H1 (cell line): ENCODE data around the gene FMOD. TPM values are rescaled to one million over a fixed set of nuclear protein-coding genes. Genes with fewer than 3 reads are reported as not detected.

Source experiments
- CTCF ChIA-PET: fragments of 300-600 bp; sonication (Branson Sonifier 250); formaldehyde crosslinking; loops from one replicate; lab custom pipeline; 2021; ENCODE audit not compliant: partially characterized antibody; lab: Charles Lee
- POLR2A ChIA-PET: fragments of 300-600 bp; sonication (Branson Sonifier 250); formaldehyde crosslinking; loops from one replicate; lab custom pipeline; 2021; ENCODE audit warnings: inconsistent platforms; ENCODE audit not compliant: partially characterized antibody; lab: Charles Lee
- DNase-seq, 2 experiments: peaks; one replicate each; pipeline versions ENCODE4 v3.0.0 to v3.0.0-alpha.2; 2010 to 2022; ENCODE audit warnings: low spot score in 2 of 2, low read depth in 1 of 2, mixed read lengths in 1 of 2
- FAIRE-seq: peaks from 2 replicates; lab custom pipeline; 2011; peaks lifted over from hg19 to GRCh38; lab: Jason Lieb, UNC
- H2AFZ ChIP-seq: 2 replicates; pipeline ENCODE4 v1.8.1; 2012; ENCODE audit warnings: low read length, inconsistent platforms
- H2AK5ac ChIP-seq: 2 replicates; pipeline ENCODE4 v1.6.1; 2013; ENCODE audit warnings: low read depth, low read length
- H2BK120ac ChIP-seq: replicated peaks from 2 replicates; pipeline ENCODE3; 2013; ENCODE audit warnings: low read depth, low read length, inconsistent platforms
- H2BK12ac ChIP-seq: 2 replicates; pipeline ENCODE4 v1.6.1; 2013; ENCODE audit warnings: low read depth, low read length
- H2BK15ac ChIP-seq: 2 replicates; pipeline ENCODE4 v1.6.1; 2013; ENCODE audit warnings: low read length
- H2BK20ac ChIP-seq: 2 replicates; pipeline ENCODE4 v1.6.1; 2013; ENCODE audit warnings: low read length
- H2BK5ac ChIP-seq: 2 replicates; pipeline ENCODE4 v1.6.1; 2013; ENCODE audit warnings: low read depth, low read length
- H3K14ac ChIP-seq: 2 replicates; pipeline ENCODE4 v1.6.1; 2013; ENCODE audit warnings: inconsistent platforms; ENCODE audit not compliant: insufficient read length
- H3K18ac ChIP-seq: 2 replicates; pipeline ENCODE4 v1.6.1; 2013; ENCODE audit warnings: low read length; ENCODE audit errors: extremely low read depth
- H3K23ac ChIP-seq: 2 replicates; pipeline ENCODE4 v1.6.1; 2013; ENCODE audit warnings: inconsistent platforms; ENCODE audit not compliant: insufficient read length
- H3K23me2 ChIP-seq: 2 replicates; pipeline ENCODE4 v1.6.1; 2013; ENCODE audit warnings: low read depth, low read length
- H3K27ac ChIP-seq: 2 replicates; pipeline ENCODE4 v1.6.1; 2011; ENCODE audit warnings: low read depth, low read length, inconsistent platforms
- H3K27me3 ChIP-seq, 4 experiments: replicated peaks in 1 of 4; 1 replicate in 1 of 4; 2 replicates in 3 of 4; pipeline versions ENCODE4 v1.6.1 to v1.8.1; 2011 to 2013; ENCODE audit warnings: low read length in 3 of 4, mild to moderate bottlenecking in 3 of 4, inconsistent platforms in 2 of 4, mixed read lengths in 2 of 4, moderate library complexity in 1 of 4; ENCODE audit not compliant: control insufficient read depth in 3 of 4, insufficient read depth in 3 of 4; ENCODE audit errors: extremely low read depth in 1 of 4
- H3K36me3 ChIP-seq, 4 experiments: 2 replicates each; pipeline versions ENCODE4 v1.6.1 to v1.8.1; 2011 to 2013; ENCODE audit warnings: mild to moderate bottlenecking in 4 of 4, low read length in 3 of 4, moderate library complexity in 2 of 4, control low read depth in 1 of 4, inconsistent platforms in 1 of 4; ENCODE audit not compliant: insufficient read depth in 4 of 4, control insufficient read depth in 2 of 4
- H3K4ac ChIP-seq: replicated peaks from 2 replicates; pipeline ENCODE3; 2013; ENCODE audit warnings: low read length, low read depth, mixed read lengths, inconsistent platforms; ENCODE audit not compliant: insufficient read length
- H3K4me1 ChIP-seq, 4 experiments: replicated peaks in 1 of 4; 1 replicate in 1 of 4; 2 replicates in 3 of 4; pipeline versions ENCODE4 v1.6.1 to v1.8.1; 2011 to 2013; ENCODE audit warnings: low read length in 3 of 4, inconsistent platforms in 2 of 4, mixed read lengths in 1 of 4; ENCODE audit not compliant: insufficient read depth in 4 of 4, control insufficient read depth in 3 of 4
- H3K4me2 ChIP-seq, 2 experiments: 2 replicates each; pipeline versions ENCODE4 v1.6.1 to v1.8.1; 2011 to 2013; ENCODE audit warnings: low read depth in 2 of 2, low read length in 2 of 2, control low read depth in 1 of 2, inconsistent platforms in 1 of 2, mild to moderate bottlenecking in 1 of 2; ENCODE audit not compliant: insufficient read depth in 1 of 2
- H3K4me3 ChIP-seq, 4 experiments: fragments of 200-600, 300-600 bp in 1 of 4; sonication (generic), shearing (Covaris generic), sonication (Bioruptor Twin) in 1 of 4; 2 replicates each; pipeline versions ENCODE4 v1.5.1 to v1.8.1; 2011 to 2016; ENCODE audit warnings: low read length in 4 of 4, low read depth in 3 of 4, control low read depth in 2 of 4, inconsistent platforms in 2 of 4, mild to moderate bottlenecking in 2 of 4, mixed read lengths in 1 of 4, moderate library complexity in 1 of 4; ENCODE audit not compliant: insufficient read depth in 2 of 4; ENCODE audit errors: extremely low read depth in 1 of 4
- H3K56ac ChIP-seq: replicated peaks from 2 replicates; pipeline ENCODE3; 2013; ENCODE audit warnings: low read depth, mild to moderate bottlenecking, mixed read lengths, low read length, inconsistent platforms; ENCODE audit not compliant: insufficient read length
- H3K79me1 ChIP-seq: 2 replicates; pipeline ENCODE4 v1.6.1; 2013; ENCODE audit warnings: low read depth, low read length, control low read depth
- H3K79me2 ChIP-seq, 2 experiments: 2 replicates each; pipeline versions ENCODE4 v1.6.1 to v1.8.1; 2012 to 2013; ENCODE audit warnings: low read length in 2 of 2, mild to moderate bottlenecking in 2 of 2, inconsistent platforms in 1 of 2; ENCODE audit not compliant: insufficient read depth in 2 of 2, control insufficient read depth in 1 of 2
- H3K9ac ChIP-seq, 4 experiments: replicated peaks in 1 of 4; 1 replicate in 1 of 4; 2 replicates in 3 of 4; pipeline versions ENCODE4 v1.6.1 to v1.8.1; 2011 to 2013; ENCODE audit warnings: low read depth in 3 of 4, low read length in 3 of 4, control low read depth in 2 of 4, mild to moderate bottlenecking in 2 of 4, moderate library complexity in 2 of 4, inconsistent platforms in 1 of 4; ENCODE audit errors: extremely low read depth in 1 of 4
- H3K9me3 ChIP-seq, 2 experiments: 2 replicates each; pipeline versions ENCODE4 v1.6.1 to v1.8.1; 2012 to 2013; ENCODE audit warnings: mild to moderate bottlenecking in 2 of 2, moderate library complexity in 2 of 2, control low read depth in 1 of 2, inconsistent platforms in 1 of 2, low read depth in 1 of 2, low read length in 1 of 2, mixed read lengths in 1 of 2; ENCODE audit not compliant: insufficient read depth in 2 of 2
- H4K20me1 ChIP-seq, 2 experiments: replicated peaks in 1 of 2; 2 replicates each; pipeline versions ENCODE3 to v1.8.1; 2011 to 2013; ENCODE audit warnings: inconsistent platforms in 2 of 2, low read length in 2 of 2, mild to moderate bottlenecking in 1 of 2; ENCODE audit not compliant: insufficient read depth in 2 of 2, control insufficient read depth in 1 of 2
- H4K5ac ChIP-seq: 2 replicates; pipeline ENCODE4 v1.6.1; 2013; ENCODE audit warnings: low read length, low read depth, mixed read lengths, inconsistent platforms; ENCODE audit not compliant: insufficient read length
- H4K8ac ChIP-seq: 2 replicates; pipeline ENCODE4 v1.8.0; 2013; ENCODE audit warnings: mild to moderate bottlenecking, moderate library complexity, low read length, inconsistent platforms; ENCODE audit not compliant: insufficient read depth; ENCODE audit errors: extremely low read depth
- H4K91ac ChIP-seq: replicated peaks from 2 replicates; pipeline ENCODE3; 2013; ENCODE audit warnings: low read length, mixed read lengths, inconsistent platforms; ENCODE audit not compliant: insufficient read length
- BCL11A ChIP-seq, 2 experiments: IDR thresholded peaks; one replicate each; pipeline ENCODE4 v1.6.1; 2011; ENCODE audit warnings: low read depth in 2 of 2, low read length in 2 of 2, mild to moderate bottlenecking in 2 of 2
- CBX5 ChIP-seq: fragments of 300-800, 300-1000 bp; sonication (generic); IDR thresholded peaks from 2 replicates; pipeline ENCODE4 v1.7.1; 2016; ENCODE audit warnings: antibody characterized with exemption, low read length, low read depth
- EP300 ChIP-seq, 2 experiments: IDR thresholded peaks; 1 replicate in 1 of 2; 2 replicates in 1 of 2; pipeline ENCODE4 v1.6.1; 2011 to 2012; ENCODE audit warnings: low read depth in 2 of 2, low read length in 2 of 2, mild to moderate bottlenecking in 2 of 2, borderline replicate concordance in 1 of 2, inconsistent platforms in 1 of 2, moderate library complexity in 1 of 2
- HDAC2 ChIP-seq, 2 experiments: fragments of 300-600 bp in 1 of 2; sonication (generic) in 1 of 2; IDR thresholded peaks; 2 replicates each; pipeline ENCODE4 v1.6.1; 2011 to 2012; ENCODE audit warnings: low read depth in 2 of 2, low read length in 2 of 2, mild to moderate bottlenecking in 2 of 2, moderate library complexity in 2 of 2, borderline replicate concordance in 1 of 2, inconsistent platforms in 1 of 2
- KDM4A ChIP-seq: IDR thresholded peaks from one replicate; pipeline ENCODE4 v1.7.1; 2012; ENCODE audit warnings: low read depth, mild to moderate bottlenecking, moderate library complexity, low read length, inconsistent platforms; ENCODE audit not compliant: severe bottlenecking
- POU5F1 ChIP-seq: IDR thresholded peaks from 2 replicates; pipeline ENCODE4 v1.6.1; 2011; ENCODE audit warnings: low read depth, mild to moderate bottlenecking, low read length, moderate library complexity
- SP4 ChIP-seq: IDR thresholded peaks from 2 replicates; pipeline ENCODE4 v1.6.1; 2012; ENCODE audit warnings: low read length, inconsistent platforms
- SUZ12 ChIP-seq: fragments of 200-600 bp; sonication (generic); IDR thresholded peaks from 2 replicates; pipeline ENCODE4 v1.6.1; 2012; ENCODE audit warnings: mild to moderate bottlenecking, inconsistent platforms, low read length, moderate library complexity, mixed read lengths
- TEAD4 ChIP-seq: IDR thresholded peaks from 2 replicates; pipeline ENCODE4 v1.6.1; 2012; ENCODE audit warnings: low read depth, low read length, inconsistent platforms, mixed read lengths
- WGBS, 2 experiments: shearing (Covaris generic) in 1 of 2; methylation state at CpG; one replicate each; pipeline versions ENCODE4 v1.1.6 to v1.1.7; 2013 to 2015; ENCODE audit warnings: low lambda C conversion rate in 2 of 2, mixed read lengths in 2 of 2, inconsistent platforms in 1 of 2, low coverage in 1 of 2, missing lambda C conversion rate in 1 of 2; ENCODE audit not compliant: insufficient replicate concordance in 2 of 2, insufficient coverage in 1 of 2, insufficient read length in 1 of 2; ENCODE audit errors: extremely low coverage in 1 of 2, missing lambda C conversion rate in 1 of 2; 5-methylcytosine and 5-hydroxymethylcytosine counted together
- polyA plus RNA-seq, 7 experiments: library from polyadenylated mRNA; depleted of rRNA in 3 of 7; stranded (reverse) in 5 of 7; unstranded in 2 of 7; fragments of >200 nt in 5 of 7; fragments of 200-250 nt in 2 of 7; gene quantifications; 1 replicate in 5 of 7; 2 replicates in 1 of 7; 4 replicates in 1 of 7; pipeline versions ENCODE4 v1.2.1 to v1.2.3, GENCODE V29; 2011 to 2013; ENCODE audit warnings: missing spikeins in 2 of 7, mixed read lengths in 2 of 7
- total RNA-seq: library from RNA; stranded (reverse); fragmentation: NEBNext Ultra II Directional; extraction: Animal tissue kit (Norgen Biotek cat#: 25700); gene quantifications from 2 replicates; pipeline ENCODE4 v1.2.1, GENCODE V29; 2021
- TF ChIP-seq, protein P1 (sequence below): IDR thresholded peaks from 2 replicates; pipeline ENCODE4 v1.6.1; 2011; ENCODE audit warnings: low read length, improper control_type of control experiment

Gene FMOD
- total and polyA plus RNA-seq, 2 of the 8 experiments (the other 6 are each of a cell fraction or from before 2014, with no cell fraction given): 0.17 to 0.32 TPM

DNA sequence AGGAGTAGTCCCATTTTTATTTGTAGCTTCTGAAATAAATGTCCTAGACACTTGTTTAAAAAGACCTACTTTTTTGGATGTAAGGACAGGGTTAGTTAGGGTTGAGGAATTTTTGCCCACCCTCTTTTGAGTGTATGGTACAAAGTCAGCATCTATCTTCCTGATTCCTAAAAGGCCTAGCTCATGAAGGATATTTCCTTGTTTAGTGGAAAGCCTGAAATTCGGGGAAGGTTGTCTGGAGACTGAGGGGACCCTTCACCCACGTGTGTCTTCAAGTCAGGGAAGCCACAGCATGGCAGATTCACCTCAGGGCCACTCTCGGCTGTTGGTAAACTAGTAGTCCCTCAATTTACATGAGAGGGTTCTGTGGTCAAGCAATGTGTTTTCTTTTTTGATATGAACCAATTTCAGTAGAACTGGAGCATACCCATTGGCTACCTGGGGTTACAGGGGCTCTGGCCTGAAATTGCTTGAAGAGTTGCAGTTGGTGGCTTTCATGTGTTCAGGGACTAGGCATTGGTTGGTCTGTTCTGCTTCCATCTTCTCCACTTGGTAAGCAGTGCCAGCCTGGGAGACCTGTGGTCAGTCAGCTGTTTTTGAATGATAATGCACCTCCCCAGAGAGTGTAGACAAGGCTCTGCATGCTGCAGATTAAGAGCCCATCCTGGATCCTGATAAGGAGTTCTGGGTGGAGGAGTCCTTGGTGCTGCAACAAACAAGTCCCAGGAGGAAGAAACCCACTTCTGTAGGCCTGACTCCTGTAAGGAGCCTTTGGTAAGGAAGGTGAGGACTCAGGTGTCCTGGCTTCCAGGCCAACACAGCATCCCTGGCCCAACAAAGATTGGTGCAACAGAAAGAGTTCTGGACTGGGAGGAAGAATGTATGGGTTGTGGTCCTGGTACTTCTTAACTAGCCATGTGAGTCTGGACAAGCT is 39.3 kb downstream of the FMOD start:
- Histone ChIP-seq H3K9me3 (no peaks in the 10 kb centered on the region), H3K27ac (no peak overlapping the region), H2BK15ac (no peak overlapping the region), H3K4me1 (peaks cover 7 to 18% (median 13%) of the 10 kb centered on the region in 4 experiments), H4K5ac (no peak overlapping the region), H2BK12ac (no peak overlapping the region), H2AK5ac (no peak overlapping the region), H2BK20ac (no peak overlapping the region), H4K8ac (no peak overlapping the region), H4K91ac (no peak overlapping the region), H3K56ac (no peak overlapping the region), H3K23ac (no peak overlapping the region), H3K4me2 (no peak overlapping the region), H3K79me2 (no peaks in the 10 kb centered on the region), H3K18ac (no peak overlapping the region), H4K20me1 (peaks cover 6 to 24% of the 10 kb centered on the region in 2 experiments), H3K79me1 (no peaks in the 10 kb centered on the region), H3K14ac (no peak overlapping the region), H3K9ac (no peak overlapping the region; a peak in 1 of 7 replicates), H2BK120ac (no peak overlapping the region), H2BK5ac (no peak overlapping the region), H3K27me3 (peaks cover 22 to 64% (median 54%) of the 10 kb centered on the region in 4 experiments), H3K23me2 (peaks cover 2% of the 10 kb centered on the region), H3K4me3 (no peak overlapping the region), H3K4ac (no peak overlapping the region), H2AFZ (no peak overlapping the region), H3K36me3 (no peaks in the 10 kb centered on the region; a peak in 1 of 8 replicates)
- ChIA-PET POLR2A (interaction anchor here (0.8 kb wide), 1 partner anchor 21 kb away, joined by 3 read pairs; no protein-coding TSS in a partner anchor), CTCF (interaction anchor here (0.7 to 9.3 kb wide), 7 partner anchors 12 to 42 kb away, joined by 3 to 123 read pairs (median 6); no protein-coding TSS in a partner anchor)
- FAIRE-seq (no peak), DNase-seq (no peak)
- 72% methylated on average over 3 of the region's 3 CpGs; no CpG with 5 or more reads in 1 of the 2 experiments for WGBS, 2 experiments
- TF ChIP-seq HDAC2 (IDR thresholded peaks at IDR 0.05; ENCODE audit: borderline replicate concordance in 1 of 2, low read depth in 2 of 2, low read length in 2 of 2) (no peak), CBX5 (no peak), SUZ12 (no peak), POU5F1 (no peak), TEAD4 (no peak), BCL11A (IDR thresholded peaks at IDR 0.05; ENCODE audit: low read depth in 2 of 2, low read length in 2 of 2) (no peak), KDM4A (no peak), SP4 (no peak), EP300 (IDR thresholded peaks at IDR 0.05; ENCODE audit: borderline replicate concordance in 1 of 2, low read depth in 2 of 2, low read length in 2 of 2) (no peak)
- TF ChIP-seq, protein P1, sequence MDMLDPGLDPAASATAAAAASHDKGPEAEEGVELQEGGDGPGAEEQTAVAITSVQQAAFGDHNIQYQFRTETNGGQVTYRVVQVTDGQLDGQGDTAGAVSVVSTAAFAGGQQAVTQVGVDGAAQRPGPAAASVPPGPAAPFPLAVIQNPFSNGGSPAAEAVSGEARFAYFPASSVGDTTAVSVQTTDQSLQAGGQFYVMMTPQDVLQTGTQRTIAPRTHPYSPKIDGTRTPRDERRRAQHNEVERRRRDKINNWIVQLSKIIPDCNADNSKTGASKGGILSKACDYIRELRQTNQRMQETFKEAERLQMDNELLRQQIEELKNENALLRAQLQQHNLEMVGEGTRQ: no peak
